OCI-LY1 (cell line): ENCODE measurements around the gene ADAM19.

Source experiments
- H2AFZ ChIP-seq: fragments of 200-600 bp; sonication (generic), shearing (Covaris generic); 2 replicates; pipeline ENCODE4 v1.6.0; 2014; ENCODE audit warnings: antibody characterized with exemption, mild to moderate bottlenecking, low read length
- H3F3A ChIP-seq: fragments of 200-600 bp; sonication (generic), shearing (Covaris generic); 2 replicates; pipeline ENCODE4 v1.6.0; 2014; ENCODE audit warnings: mild to moderate bottlenecking, antibody characterized with exemption, low read length, moderate library complexity; ENCODE audit not compliant: insufficient read depth
- H3K27ac ChIP-seq: fragments of 200-600 bp; sonication (generic); 2 replicates; pipeline ENCODE4 v1.5.1; 2014; ENCODE audit warnings: low read length, mixed run types, mild to moderate bottlenecking, low read depth; ENCODE audit not compliant: poor library complexity, severe bottlenecking
- H3K27me3 ChIP-seq: fragments of 200-600 bp; sonication (generic); 2 replicates; pipeline ENCODE4 v1.6.0; 2014; ENCODE audit warnings: antibody characterized with exemption, mild to moderate bottlenecking, low read length, moderate library complexity; ENCODE audit not compliant: insufficient read depth
- H3K36me3 ChIP-seq: fragments of 200-600 bp; sonication (generic); 2 replicates; pipeline ENCODE4 v1.6.1; 2014; ENCODE audit warnings: mild to moderate bottlenecking, antibody characterized with exemption, low read length, moderate library complexity, mixed read lengths; ENCODE audit not compliant: insufficient read depth
- H3K4me1 ChIP-seq: fragments of 200-600 bp; sonication (generic); 2 replicates; pipeline ENCODE4 v1.5.1; 2014; ENCODE audit warnings: mild to moderate bottlenecking, low read length, moderate library complexity; ENCODE audit not compliant: insufficient read depth, severe bottlenecking
- H3K4me2 ChIP-seq: fragments of 200-600 bp; sonication (generic), shearing (Covaris generic); 2 replicates; pipeline ENCODE4 v1.6.1; 2014; ENCODE audit warnings: low read length
- H3K4me3 ChIP-seq: fragments of 200-600 bp; sonication (generic); 2 replicates; pipeline ENCODE4 v1.5.1; 2014; ENCODE audit warnings: low read length, low read depth, mild to moderate bottlenecking, mixed read lengths; ENCODE audit not compliant: poor library complexity, severe bottlenecking
- H3K79me2 ChIP-seq: fragments of 200-600 bp; shearing (Covaris generic); 2 replicates; pipeline ENCODE4 v1.6.1; 2016; ENCODE audit warnings: mixed run types, low read length, mixed read lengths; ENCODE audit not compliant: insufficient read depth
- H3K9ac ChIP-seq: fragments of 200-600 bp; sonication (generic), shearing (Covaris generic); 2 replicates; pipeline ENCODE4 v1.6.1; 2014; ENCODE audit warnings: mild to moderate bottlenecking, low read length, mixed read lengths
- H3K9me2 ChIP-seq: fragments of 200-600 bp; sonication (generic), shearing (Covaris generic); 2 replicates; pipeline ENCODE4 v1.6.1; 2014; ENCODE audit warnings: low read depth, mild to moderate bottlenecking, low read length, mixed read lengths
- H3K9me3 ChIP-seq: fragments of 200-600 bp; shearing (Covaris generic); 2 replicates; pipeline ENCODE4 v1.6.1; 2014; ENCODE audit warnings: low read length, mixed read lengths
- H4K20me1 ChIP-seq: fragments of 200-600 bp; sonication (generic), shearing (Covaris generic); 2 replicates; pipeline ENCODE4 v1.6.0; 2016; ENCODE audit warnings: mild to moderate bottlenecking, low read length; ENCODE audit not compliant: insufficient read depth
- EZH2 ChIP-seq: fragments of 200-600 bp; sonication (generic), shearing (Covaris generic); IDR thresholded peaks from 2 replicates; pipeline ENCODE4 v1.8.0; 2017; ENCODE audit warnings: borderline replicate concordance, mixed run types, mild to moderate bottlenecking, antibody characterized with exemption, low read length, moderate library complexity, mixed read lengths
- TF ChIP-seq, protein P1 (sequence below): fragments of 200-600 bp; sonication (generic), shearing (Covaris generic); IDR thresholded peaks from 2 replicates; pipeline ENCODE4 v1.5.1; 2017; ENCODE audit warnings: mild to moderate bottlenecking, antibody characterized with exemption, low read length, moderate library complexity, mixed read lengths

Gene ADAM19

DNA sequence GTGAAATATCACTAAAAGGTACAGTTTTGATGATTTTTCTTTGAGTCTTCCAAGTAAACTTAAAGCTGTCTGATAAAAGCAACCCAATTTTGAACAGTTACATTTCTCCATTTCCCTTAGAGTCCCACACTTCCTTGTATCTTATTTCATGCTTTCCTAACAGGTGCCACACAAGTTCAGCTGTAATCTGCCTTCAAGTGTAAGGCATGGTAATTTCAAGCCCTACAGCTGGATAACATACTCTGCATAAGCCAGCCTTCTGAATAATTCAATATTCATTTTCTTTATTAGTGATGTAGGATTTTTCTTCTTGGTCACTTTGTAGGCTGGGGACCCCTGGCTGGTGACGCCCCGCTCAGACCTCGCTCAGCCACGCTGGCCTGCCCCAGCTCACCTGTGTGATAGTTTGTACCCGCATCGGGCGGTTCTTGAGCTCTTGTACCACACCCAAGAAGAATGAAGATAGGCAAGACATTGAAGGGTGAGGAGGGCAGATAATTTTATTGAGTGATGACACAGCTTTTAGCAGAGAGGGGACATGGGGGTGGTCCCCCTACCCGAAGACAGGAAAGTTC is 42.7 kb upstream of the ADAM19 start:
- H3K36me3 ChIP-seq, result no peaks in the 10 kb centered on the region
- no peaks in the 10 kb centered on the region; the same call in 1 of the 2 replicates for H3K27me3 ChIP-seq
- TF ChIP-seq EZH2, result no peak
- TF ChIP-seq, protein P1, sequence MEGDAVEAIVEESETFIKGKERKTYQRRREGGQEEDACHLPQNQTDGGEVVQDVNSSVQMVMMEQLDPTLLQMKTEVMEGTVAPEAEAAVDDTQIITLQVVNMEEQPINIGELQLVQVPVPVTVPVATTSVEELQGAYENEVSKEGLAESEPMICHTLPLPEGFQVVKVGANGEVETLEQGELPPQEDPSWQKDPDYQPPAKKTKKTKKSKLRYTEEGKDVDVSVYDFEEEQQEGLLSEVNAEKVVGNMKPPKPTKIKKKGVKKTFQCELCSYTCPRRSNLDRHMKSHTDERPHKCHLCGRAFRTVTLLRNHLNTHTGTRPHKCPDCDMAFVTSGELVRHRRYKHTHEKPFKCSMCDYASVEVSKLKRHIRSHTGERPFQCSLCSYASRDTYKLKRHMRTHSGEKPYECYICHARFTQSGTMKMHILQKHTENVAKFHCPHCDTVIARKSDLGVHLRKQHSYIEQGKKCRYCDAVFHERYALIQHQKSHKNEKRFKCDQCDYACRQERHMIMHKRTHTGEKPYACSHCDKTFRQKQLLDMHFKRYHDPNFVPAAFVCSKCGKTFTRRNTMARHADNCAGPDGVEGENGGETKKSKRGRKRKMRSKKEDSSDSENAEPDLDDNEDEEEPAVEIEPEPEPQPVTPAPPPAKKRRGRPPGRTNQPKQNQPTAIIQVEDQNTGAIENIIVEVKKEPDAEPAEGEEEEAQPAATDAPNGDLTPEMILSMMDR, result no peak
- H4K20me1 ChIP-seq, result no peaks in the 10 kb centered on the region
- no peaks in the 10 kb centered on the region for H3K9me2 ChIP-seq
- no peaks in the 10 kb centered on the region for H3F3A ChIP-seq
- H3K79me2 ChIP-seq, result no peaks in the 10 kb centered on the region
- H3K9me3 ChIP-seq, result no peaks in the 10 kb centered on the region
- H3K4me1 ChIP-seq, result no peaks in the 10 kb centered on the region
- no peak overlapping the region for H2AFZ ChIP-seq
- no peak overlapping the region for H3K9ac ChIP-seq
- no peak overlapping the region for H3K27ac ChIP-seq
- no peak overlapping the region for H3K4me2 ChIP-seq
- no peak overlapping the region for H3K4me3 ChIP-seq

DNA sequence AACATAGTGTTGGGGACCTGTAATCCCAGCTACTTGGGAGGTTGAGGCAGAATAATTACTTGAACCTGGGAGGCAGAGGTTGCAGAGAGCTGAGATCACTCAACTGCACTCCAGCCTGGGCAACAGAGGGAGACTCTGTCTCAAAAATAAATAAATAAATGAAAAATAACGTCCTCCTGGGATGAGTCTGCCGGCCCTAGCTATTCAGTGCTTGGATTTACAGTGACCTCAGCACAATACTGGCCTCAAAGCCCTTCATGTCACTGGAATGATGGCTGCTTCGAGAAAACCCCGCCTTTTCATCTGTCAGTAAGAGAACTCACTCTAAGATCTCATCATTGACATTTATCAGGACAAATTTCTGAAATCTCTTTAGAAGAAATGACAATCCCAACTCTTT is 41.2 kb upstream of the ADAM19 start:
- Histone ChIP-seq H3K79me2 (no peaks in the 10 kb centered on the region), H3K27me3 (no peaks in the 10 kb centered on the region; the same call in 1 of the 2 replicates), H3K4me3 (no peak overlapping the region), H2AFZ (no peak overlapping the region), H3K27ac (no peak overlapping the region), H3K9me2 (no peaks in the 10 kb centered on the region), H3F3A (no peaks in the 10 kb centered on the region), H3K4me1 (no peaks in the 10 kb centered on the region), H3K9ac (no peak overlapping the region), H3K9me3 (no peaks in the 10 kb centered on the region), H4K20me1 (no peaks in the 10 kb centered on the region), H3K4me2 (no peak overlapping the region), H3K36me3 (no peaks in the 10 kb centered on the region)
- TF ChIP-seq EZH2, result no peak
- TF ChIP-seq, protein P1, result no peak

DNA sequence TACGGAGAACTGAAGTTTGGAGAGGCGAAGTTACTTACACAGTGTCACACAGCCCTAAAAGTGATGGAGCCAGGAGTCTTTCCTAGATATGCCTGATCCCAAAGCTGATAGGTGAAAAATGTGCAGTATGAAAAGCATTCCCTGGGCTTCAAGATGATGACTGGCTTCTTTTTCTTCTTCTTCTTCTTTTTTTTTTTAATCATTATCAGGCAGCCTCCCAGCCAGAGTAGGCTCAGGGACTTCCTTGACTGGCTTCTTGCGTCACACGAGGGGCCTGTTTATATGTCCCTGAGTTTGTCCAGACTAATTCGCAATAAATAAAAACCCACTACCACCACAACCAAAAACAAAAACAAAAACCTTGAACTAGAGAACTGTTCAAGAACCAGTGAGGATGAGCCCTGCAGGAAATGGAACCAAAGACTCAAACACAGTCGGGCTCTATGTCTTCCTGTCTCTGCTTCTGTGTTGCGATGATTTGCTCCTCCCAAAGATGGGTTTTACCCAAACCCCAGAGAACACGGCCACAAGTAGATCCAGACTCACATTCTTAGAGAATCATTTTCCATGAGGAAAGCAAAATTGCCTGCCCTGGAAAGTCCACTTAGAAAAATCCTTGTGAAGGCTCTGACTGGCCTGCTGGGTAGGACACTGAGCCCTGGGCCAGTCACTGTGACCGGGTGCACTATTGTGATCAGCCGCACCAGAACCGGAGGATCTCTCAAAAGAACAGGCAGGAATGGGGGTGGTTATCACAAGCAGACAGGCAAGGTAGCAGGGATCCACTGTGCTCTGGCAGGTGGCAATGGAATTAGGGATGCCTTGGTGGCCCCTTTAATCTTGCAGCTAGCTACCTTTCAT is 38.0 kb upstream of the ADAM19 start:
- no peak overlapping the region for H3K4me2 ChIP-seq
- H3K9ac ChIP-seq, result no peak overlapping the region
- no peaks in the 10 kb centered on the region for H3K79me2 ChIP-seq
- no peak overlapping the region for H2AFZ ChIP-seq
- no peaks in the 10 kb centered on the region for H3K36me3 ChIP-seq
- no peak overlapping the region for H3K27ac ChIP-seq
- H3K27me3 ChIP-seq, result no peaks in the 10 kb centered on the region; the same call in 1 of the 2 replicates
- no peaks in the 10 kb centered on the region for H3K9me2 ChIP-seq
- H3K4me3 ChIP-seq, result no peak overlapping the region
- H3K4me1 ChIP-seq, result no peaks in the 10 kb centered on the region
- TF ChIP-seq, protein P1, result no peak
- no peak for TF ChIP-seq EZH2
- no peaks in the 10 kb centered on the region for H3F3A ChIP-seq
- H4K20me1 ChIP-seq, result no peaks in the 10 kb centered on the region
- H3K9me3 ChIP-seq, result peaks cover 4% of the 10 kb centered on the region; the same call in 1 of the 2 replicates
